Karpas-422 (cell line): ENCODE results near the gene KCTD3. TPM values are rescaled to one million over a fixed set of nuclear protein-coding genes. Genes with fewer than 3 reads are reported as not detected.

Experiments used
- DNase-seq: peaks from one replicate; pipeline ENCODE4 v3.0.0-alpha.2; 2015
- H2AFZ ChIP-seq: fragments of 200-600 bp; sonication (generic); 2 replicates; pipeline ENCODE4 v1.6.1; 2014; ENCODE audit warnings: antibody characterized with exemption, low read length, mixed read lengths
- H3K27ac ChIP-seq: fragments of 200-600 bp; sonication (generic); 2 replicates; pipeline ENCODE4 v1.5.1; 2014; ENCODE audit warnings: mild to moderate bottlenecking, low read length, moderate library complexity
- H3K27me3 ChIP-seq: fragments of 200-600 bp; sonication (generic); 2 replicates; pipeline ENCODE4 v1.6.1; 2014; ENCODE audit warnings: low read length, mixed read lengths
- H3K36me3 ChIP-seq: fragments of 200-600 bp; sonication (generic); 2 replicates; pipeline ENCODE4 v1.6.1; 2014; ENCODE audit warnings: low read length, mixed read lengths; ENCODE audit not compliant: insufficient read depth
- H3K4me1 ChIP-seq: fragments of 200-600 bp; sonication (generic); 2 replicates; pipeline ENCODE4 v1.6.1; 2014; ENCODE audit warnings: mild to moderate bottlenecking, low read length, mixed read lengths
- H3K4me2 ChIP-seq: fragments of 200-600 bp; sonication (generic); 2 replicates; pipeline ENCODE4 v1.6.1; 2014; ENCODE audit warnings: low read length, low read depth, mild to moderate bottlenecking; ENCODE audit not compliant: poor library complexity, severe bottlenecking
- H3K4me3 ChIP-seq: fragments of 200-600 bp; sonication (generic); 2 replicates; pipeline ENCODE4 v1.5.1; 2014; ENCODE audit warnings: mild to moderate bottlenecking, antibody characterized with exemption, low read length, mixed read lengths
- H3K79me2 ChIP-seq: fragments of 200-600 bp; sonication (generic); 2 replicates; pipeline ENCODE4 v1.6.1; 2014; ENCODE audit warnings: mild to moderate bottlenecking, low read length, mixed read lengths
- H3K9ac ChIP-seq: fragments of 200-600 bp; sonication (generic); 2 replicates; pipeline ENCODE4 v1.6.0; 2014; ENCODE audit warnings: low read length
- H3K9me2 ChIP-seq: fragments of 200-600 bp; sonication (generic), shearing (Covaris generic); replicated peaks from 2 replicates; pipeline ENCODE4 v1.6.0; 2014; ENCODE audit warnings: mild to moderate bottlenecking, low read length, moderate library complexity; ENCODE audit not compliant: insufficient read depth
- H3K9me3 ChIP-seq: fragments of 300-700, 200-600 bp; sonication (generic); 2 replicates; pipeline ENCODE4 v1.6.1; 2014; ENCODE audit warnings: low read length, mixed read lengths
- H4K20me1 ChIP-seq: fragments of 200-600 bp; sonication (generic); 2 replicates; pipeline ENCODE4 v1.6.1; 2014; ENCODE audit warnings: mild to moderate bottlenecking, antibody characterized with exemption, low read length, low read depth; ENCODE audit not compliant: insufficient read depth
- total RNA-seq: library from RNA; depleted of rRNA; stranded (reverse); fragments of >200 nt; shearing (Covaris generic); gene quantifications from 2 replicates; pipeline ENCODE4 v1.2.3, GENCODE V29; 2014; ENCODE audit warnings: low replicate concordance; rRNA removed

The KCTD3 gene
- total RNA-seq, result not detected in 2 replicates

GRCh38 chr1:215566556-215567490 is at the start of gene KCTD3:
TSS of gene KCTD3 (plus strand) at chr1:215567304. CDS start at chr1:215567686, 382 bp downstream.
- 0 out of 2 replicates have a peak, but pooled peaks cover under 1% of the 10 kb centered on the region for H3K9me2 ChIP-seq
- no peak within 1 kb of the TSS for H2AFZ ChIP-seq
- H3K4me3 ChIP-seq, result no peak within 1 kb of the TSS
- H3K4me2 ChIP-seq, result no peak within 1 kb of the TSS
- no peaks in the 10 kb centered on the region for H3K9me3 ChIP-seq
- H3K27ac ChIP-seq, result no peak within 1 kb of the TSS
- no peaks in the 10 kb centered on the region for H3K79me2 ChIP-seq
- no peaks in the 10 kb centered on the region for H3K27me3 ChIP-seq
- H3K9ac ChIP-seq, result no peak within 1 kb of the TSS
- H4K20me1 ChIP-seq, result no peaks in the 10 kb centered on the region
- H3K4me1 ChIP-seq, result no peaks in the 10 kb centered on the region
- no peak for DNase-seq
- no peaks in the 10 kb centered on the region for H3K36me3 ChIP-seq

- H3K27ac ChIP-seq, result no peak overlapping the region
- H4K20me1 ChIP-seq, result no peaks in the 10 kb centered on the region
- H3K79me2 ChIP-seq, result no peaks in the 10 kb centered on the region
- peak; percentile 44 for DNase-seq
- no peaks in the 10 kb centered on the region; the same call in 1 of the 2 replicates for H3K9me3 ChIP-seq
- no peaks in the 10 kb centered on the region for H3K36me3 ChIP-seq
- no peak overlapping the region for H3K4me2 ChIP-seq
- H3K9ac ChIP-seq, result no peak overlapping the region
- no peak overlapping the region for H2AFZ ChIP-seq
- H3K4me1 ChIP-seq, result no peaks in the 10 kb centered on the region
- no peaks in the 10 kb centered on the region for H3K27me3 ChIP-seq
- H3K4me3 ChIP-seq, result no peak overlapping the region
- no peaks in the 10 kb centered on the region for H3K9me2 ChIP-seq
Measured at GRCh38 chr1:215517441-215517891, 49.6 kb upstream of the KCTD3 start.

GRCh38 chr1:215518594-215518993 is 48.5 kb upstream of the KCTD3 start:
- H2AFZ ChIP-seq, result no peak overlapping the region
- no peak overlapping the region for H3K27ac ChIP-seq
- H3K4me2 ChIP-seq, result no peak overlapping the region
- no peaks in the 10 kb centered on the region for H4K20me1 ChIP-seq
- no peaks in the 10 kb centered on the region for H3K9me3 ChIP-seq
- no peak overlapping the region for H3K4me3 ChIP-seq
- H3K36me3 ChIP-seq, result no peaks in the 10 kb centered on the region
- no peaks in the 10 kb centered on the region for H3K9me2 ChIP-seq
- DNase-seq, result no peak
- no peaks in the 10 kb centered on the region for H3K27me3 ChIP-seq
- no peaks in the 10 kb centered on the region for H3K79me2 ChIP-seq
- no peak overlapping the region for H3K9ac ChIP-seq
- no peaks in the 10 kb centered on the region for H3K4me1 ChIP-seq

GRCh38 chr1:215521279-215521678 is 45.8 kb upstream of the KCTD3 start:
- Histone ChIP-seq H3K27me3 (no peaks in the 10 kb centered on the region), H3K9me2 (no peaks in the 10 kb centered on the region), H4K20me1 (no peaks in the 10 kb centered on the region), H3K9me3 (no peaks in the 10 kb centered on the region), H3K4me3 (no peak overlapping the region), H3K4me2 (no peak overlapping the region), H3K79me2 (no peaks in the 10 kb centered on the region), H3K27ac (no peak overlapping the region), H2AFZ (no peak overlapping the region), H3K4me1 (no peaks in the 10 kb centered on the region), H3K9ac (no peak overlapping the region), H3K36me3 (no peaks in the 10 kb centered on the region)
- no peak for DNase-seq

GRCh38 chr1:215523128-215523861 is 43.8 kb upstream of the KCTD3 start:
- Histone ChIP-seq H3K9me3 (no peaks in the 10 kb centered on the region), H3K4me3 (no peak overlapping the region), H3K36me3 (no peaks in the 10 kb centered on the region), H2AFZ (no peak overlapping the region), H3K9me2 (no peaks in the 10 kb centered on the region), H3K9ac (no peak overlapping the region), H3K4me1 (no peaks in the 10 kb centered on the region), H3K27me3 (no peaks in the 10 kb centered on the region), H3K79me2 (no peaks in the 10 kb centered on the region), H3K4me2 (no peak overlapping the region), H3K27ac (no peak overlapping the region), H4K20me1 (no peaks in the 10 kb centered on the region)
- peak; percentile 55 for DNase-seq

GRCh38 chr1:215523906-215524305 is 43.2 kb upstream of the KCTD3 start:
- H3K79me2 ChIP-seq, result no peaks in the 10 kb centered on the region
- H4K20me1 ChIP-seq, result no peaks in the 10 kb centered on the region
- H3K4me3 ChIP-seq, result no peak overlapping the region
- H2AFZ ChIP-seq, result no peak overlapping the region
- DNase-seq, result no peak
- no peaks in the 10 kb centered on the region for H3K4me1 ChIP-seq
- H3K9me3 ChIP-seq, result no peaks in the 10 kb centered on the region
- H3K9ac ChIP-seq, result no peak overlapping the region
- no peaks in the 10 kb centered on the region for H3K9me2 ChIP-seq
- H3K36me3 ChIP-seq, result no peaks in the 10 kb centered on the region
- H3K4me2 ChIP-seq, result no peak overlapping the region
- no peak overlapping the region for H3K27ac ChIP-seq
- no peaks in the 10 kb centered on the region for H3K27me3 ChIP-seq

GRCh38 chr1:215526147-215526845 is 40.8 kb upstream of the KCTD3 start:
- H3K36me3 ChIP-seq, result no peaks in the 10 kb centered on the region

GRCh38 chr1:215526846-215527151 is 40.3 kb upstream of the KCTD3 start:
- H3K4me3 ChIP-seq, result no peak overlapping the region
- no peaks in the 10 kb centered on the region for H4K20me1 ChIP-seq
- H3K9me3 ChIP-seq, result no peaks in the 10 kb centered on the region
- no peak overlapping the region for H3K4me2 ChIP-seq
- no peaks in the 10 kb centered on the region for H3K4me1 ChIP-seq
- no peaks in the 10 kb centered on the region for H3K9me2 ChIP-seq
- H3K9ac ChIP-seq, result no peak overlapping the region
- no peaks in the 10 kb centered on the region for H3K36me3 ChIP-seq
- H3K79me2 ChIP-seq, result no peaks in the 10 kb centered on the region
- no peak for DNase-seq
- no peaks in the 10 kb centered on the region for H3K27me3 ChIP-seq
- no peak overlapping the region for H3K27ac ChIP-seq
- no peak overlapping the region for H2AFZ ChIP-seq

More at GRCh38 chr1:215526147-215526845, 40.8 kb upstream of the KCTD3 start:
- no peaks in the 10 kb centered on the region for H4K20me1 ChIP-seq
- H3K4me3 ChIP-seq, result no peak overlapping the region
- DNase-seq, result peak; percentile 83
- no peak overlapping the region for H3K27ac ChIP-seq
- no peaks in the 10 kb centered on the region for H3K79me2 ChIP-seq
- no peaks in the 10 kb centered on the region for H3K9me2 ChIP-seq
- H2AFZ ChIP-seq, result no peak overlapping the region
- H3K4me2 ChIP-seq, result no peak overlapping the region
- no peak overlapping the region for H3K9ac ChIP-seq
- H3K27me3 ChIP-seq, result no peaks in the 10 kb centered on the region
- H3K9me3 ChIP-seq, result no peaks in the 10 kb centered on the region
- H3K4me1 ChIP-seq, result no peaks in the 10 kb centered on the region
